HUDEP-2 (cell line): ENCODE results near the gene INPP4B.

Experiments used
- DNase-seq, 76 experiments: peaks; one replicate each; lab custom pipeline; 2025; ENCODE audit not compliant: unreplicated experiment in 76 of 76; lab: John Stamatoyannopoulos, UW

Gene INPP4B

DNA sequence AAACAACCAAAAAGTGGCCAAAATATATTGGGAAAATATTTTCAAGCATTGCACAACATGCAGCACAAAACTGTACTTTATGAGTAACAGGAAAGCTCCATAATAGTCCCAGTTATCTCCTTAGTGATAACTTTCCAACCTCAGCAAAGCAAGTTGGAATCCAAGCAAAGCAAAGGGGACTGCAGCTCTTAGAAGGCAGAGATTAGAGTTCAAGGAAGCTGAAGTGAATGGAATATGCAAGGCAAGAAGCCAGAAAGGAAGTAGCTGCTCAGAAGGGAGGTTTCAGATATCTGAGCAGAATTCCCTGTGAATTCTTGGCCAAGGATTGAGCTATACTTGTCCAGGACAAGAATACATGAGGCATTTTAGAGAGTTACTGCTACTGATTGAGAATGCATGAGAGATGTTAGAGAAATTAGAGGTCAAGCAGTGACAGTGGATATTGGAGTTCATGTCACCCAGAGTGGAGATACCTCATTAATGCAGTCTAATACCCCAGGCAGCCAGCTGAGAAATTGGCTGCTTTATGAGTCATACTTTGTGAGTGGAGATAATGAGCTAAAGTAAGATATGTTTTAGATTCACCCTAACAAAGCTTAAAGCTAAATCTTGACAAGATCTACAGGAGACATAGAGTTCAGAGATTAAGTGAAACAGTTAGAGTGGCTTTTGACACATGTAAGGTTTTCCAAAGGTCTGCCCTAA lies 102.8 kb downstream of the INPP4B start:
- no peak for DNase-seq

GRCh38 chr4:142741995-142742394 lies 104.1 kb downstream of the INPP4B start:
- no peak for DNase-seq

DNA sequence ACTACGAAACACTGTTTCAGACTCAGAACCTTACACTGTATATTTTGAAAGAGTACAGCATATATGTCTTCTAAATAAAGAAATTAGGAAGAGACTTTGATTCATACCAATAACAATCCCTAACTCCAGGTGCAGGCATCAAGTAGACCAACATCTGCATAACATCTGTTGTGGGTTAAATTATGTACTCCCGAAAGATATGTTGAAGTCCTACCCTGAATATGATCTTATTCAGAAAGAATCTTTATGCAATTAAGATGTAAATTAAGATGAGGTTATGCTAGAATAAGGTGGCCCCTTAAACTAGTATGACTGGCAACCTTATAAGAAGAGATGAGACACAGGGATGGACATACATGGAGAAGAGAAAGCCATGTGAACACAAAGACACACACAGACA lies 117.9 kb downstream of the INPP4B start:
- DNase-seq: no peak

DNA sequence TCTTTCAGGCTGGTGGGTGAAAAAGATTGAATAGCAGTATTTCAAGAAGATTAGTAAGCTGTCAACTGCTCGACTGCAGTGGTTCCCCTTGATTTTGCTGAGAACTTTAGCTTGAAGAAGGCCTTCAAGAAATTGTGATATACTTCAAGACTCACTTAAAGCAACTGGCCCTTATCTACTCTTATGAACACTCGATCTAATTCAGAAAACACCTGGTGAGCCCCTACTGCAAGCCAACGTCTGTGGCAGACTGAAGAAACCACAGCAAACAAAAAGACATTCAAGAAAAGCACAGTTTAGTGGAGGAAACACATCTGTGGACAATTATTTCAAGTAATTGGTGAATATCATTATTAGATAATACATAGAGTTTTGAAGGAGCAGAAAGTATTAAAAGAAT lies 119.0 kb downstream of the INPP4B start:
- no peak for DNase-seq

DNA sequence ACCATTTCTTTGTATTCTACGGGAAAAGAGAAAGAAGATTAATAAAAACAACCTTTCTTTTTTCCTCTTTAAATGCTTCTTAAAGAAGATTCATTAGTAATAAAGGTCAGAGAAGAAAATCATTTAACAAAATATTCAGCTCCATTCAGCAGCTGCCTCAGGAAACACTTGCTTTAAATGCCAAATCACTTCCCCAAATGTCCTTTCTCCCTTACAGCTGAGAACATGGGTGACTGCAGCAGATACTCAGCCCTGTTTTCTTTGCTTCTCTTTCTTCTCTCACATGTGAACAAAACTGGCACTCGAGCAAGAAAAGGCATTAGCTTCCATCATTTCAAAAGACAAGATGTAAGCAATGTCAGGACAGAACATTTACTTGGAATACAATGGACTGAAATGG lies 120.2 kb downstream of the INPP4B start:
- DNase-seq: no peak

GRCh38 chr4:142721187-142721586 lies 124.9 kb downstream of the INPP4B start:
- DNase-seq: no peak

DNA sequence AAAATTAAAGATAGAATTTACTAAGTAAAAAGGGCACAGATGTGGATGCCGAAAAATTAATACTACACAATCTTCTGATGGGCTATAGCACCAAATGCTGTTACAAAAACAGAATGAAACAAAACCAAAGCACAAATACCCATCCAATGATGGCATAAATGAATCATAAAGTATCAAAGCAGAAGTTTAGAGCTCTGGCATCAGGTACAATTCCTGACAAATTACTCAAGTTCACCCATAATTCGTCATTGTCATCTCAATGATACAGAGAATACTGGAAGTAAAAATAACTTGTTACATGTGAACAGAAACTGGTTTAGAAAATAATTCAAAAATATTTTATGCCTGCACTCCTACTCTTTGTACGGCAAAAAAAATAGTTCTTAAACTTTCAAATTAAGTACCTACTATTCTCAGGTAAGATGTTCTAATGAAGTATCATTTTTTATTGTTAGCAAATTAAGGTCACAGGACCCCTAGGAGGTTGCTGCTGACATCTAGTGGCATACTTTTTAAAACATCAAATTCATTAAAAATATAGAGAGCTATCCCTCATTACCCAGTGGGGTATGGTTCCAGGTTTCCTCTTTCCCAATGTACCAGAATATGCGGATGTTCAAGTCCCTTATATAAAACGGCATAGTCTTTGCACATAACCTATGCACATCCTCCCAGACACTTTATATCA lies 126.1 kb downstream of the INPP4B start:
- no peak for DNase-seq

DNA sequence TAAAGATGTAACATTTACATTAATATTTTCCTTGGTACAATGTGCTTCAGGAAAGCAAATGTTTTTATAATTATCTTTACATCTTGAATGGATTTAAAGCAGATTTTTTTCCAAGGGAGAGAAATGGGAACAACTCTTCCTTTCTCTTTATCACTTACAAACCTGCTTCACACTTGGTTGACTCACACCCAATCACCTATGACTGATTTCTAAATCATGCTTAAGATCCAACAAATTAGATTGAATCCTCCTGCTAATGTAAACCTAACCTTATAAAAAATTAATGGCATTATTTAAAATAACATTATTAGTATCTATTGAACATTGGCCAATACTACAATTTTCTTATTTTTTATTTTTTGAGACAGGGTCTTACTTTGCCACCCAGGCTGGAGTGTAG lies 127.1 kb downstream of the INPP4B start:
- no peak for DNase-seq

DNA sequence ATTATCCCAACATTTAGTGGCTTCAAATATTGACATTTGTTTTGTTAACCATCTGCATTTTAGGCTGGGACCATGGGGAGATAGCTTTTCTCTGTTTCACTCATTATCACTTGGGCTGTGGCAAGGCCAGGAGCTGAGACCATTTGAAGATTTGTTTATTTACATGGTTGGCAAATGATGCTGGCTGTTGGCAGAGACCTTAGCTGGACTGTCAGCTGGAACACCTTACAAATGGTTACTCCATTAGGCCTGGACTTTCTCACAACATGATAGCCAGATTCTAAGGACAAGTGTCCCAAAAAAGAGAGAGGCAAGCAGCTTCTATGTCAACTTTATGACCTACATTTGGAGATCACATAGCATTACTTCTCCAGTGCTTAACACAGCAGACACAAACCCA lies 130.4 kb downstream of the INPP4B start:
- DNase-seq: no peak

GRCh38 chr4:142713282-142714030 lies 132.6 kb downstream of the INPP4B start:
- DNase-seq: no peak

DNA sequence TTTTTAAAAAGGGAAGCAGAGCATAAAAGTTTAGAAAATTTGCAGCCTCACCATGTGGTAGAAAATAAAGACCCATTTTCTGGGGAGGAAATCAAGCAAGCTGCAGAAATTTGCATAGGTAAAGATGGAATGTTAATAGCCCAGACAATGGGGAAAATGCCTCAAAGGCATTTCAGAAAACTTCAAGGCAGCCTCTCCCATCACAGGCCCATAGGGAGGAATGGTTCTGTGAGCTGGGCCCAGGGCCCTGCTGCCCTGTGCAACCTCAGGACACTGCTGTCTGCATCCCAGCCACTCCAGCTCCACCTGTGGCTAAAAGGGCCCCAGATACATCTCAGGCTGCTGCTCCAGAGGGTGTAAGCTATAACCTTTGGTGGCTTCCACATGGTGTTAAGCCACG lies 137.9 kb downstream of the INPP4B start:
- DNase-seq: no peak

GRCh38 chr4:142707401-142707800 lies 138.7 kb downstream of the INPP4B start:
- DNase-seq: no peak

DNA sequence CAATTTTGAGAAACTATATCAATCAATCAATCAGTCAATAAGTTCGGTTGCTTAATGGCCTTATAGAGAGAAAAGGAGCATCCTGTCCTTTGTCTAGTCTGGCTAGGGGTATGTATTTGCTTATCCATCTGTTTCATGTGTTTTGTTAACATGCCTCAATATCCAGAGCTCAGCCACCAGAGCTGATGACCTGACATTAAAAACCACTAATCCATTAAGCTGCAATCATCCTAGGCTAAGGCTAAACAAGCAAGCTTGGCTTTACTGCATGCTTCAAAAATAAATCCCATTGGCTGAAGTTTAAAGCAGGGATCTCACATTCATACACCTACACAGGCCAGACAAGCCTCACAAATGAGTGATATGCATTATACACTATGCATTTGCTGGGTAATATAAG lies 139.7 kb downstream of the INPP4B start:
- no peak for DNase-seq

DNA sequence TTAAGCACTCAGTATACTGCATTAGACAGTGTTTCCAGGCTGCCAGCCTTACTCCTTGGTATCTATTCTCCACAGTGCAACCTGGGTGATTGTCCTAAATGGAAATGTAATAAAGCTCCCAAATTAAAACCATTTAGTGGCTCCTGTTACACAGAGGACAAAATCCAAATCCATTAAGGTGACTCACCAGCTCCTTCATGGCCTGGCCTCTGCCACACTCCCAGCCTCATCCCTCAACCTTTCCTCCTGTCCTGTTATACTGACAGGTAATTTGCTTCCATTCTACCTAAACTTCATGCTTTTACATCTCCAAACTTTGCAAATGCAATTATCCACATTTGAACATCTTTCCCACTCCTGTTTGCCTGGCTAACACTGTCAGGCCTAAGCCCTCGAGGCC lies 140.3 kb downstream of the INPP4B start:
- no peak for DNase-seq

- DNase-seq: no peak
Measured at GRCh38 chr4:142703694-142704309, 142.3 kb downstream of the INPP4B start.

DNA sequence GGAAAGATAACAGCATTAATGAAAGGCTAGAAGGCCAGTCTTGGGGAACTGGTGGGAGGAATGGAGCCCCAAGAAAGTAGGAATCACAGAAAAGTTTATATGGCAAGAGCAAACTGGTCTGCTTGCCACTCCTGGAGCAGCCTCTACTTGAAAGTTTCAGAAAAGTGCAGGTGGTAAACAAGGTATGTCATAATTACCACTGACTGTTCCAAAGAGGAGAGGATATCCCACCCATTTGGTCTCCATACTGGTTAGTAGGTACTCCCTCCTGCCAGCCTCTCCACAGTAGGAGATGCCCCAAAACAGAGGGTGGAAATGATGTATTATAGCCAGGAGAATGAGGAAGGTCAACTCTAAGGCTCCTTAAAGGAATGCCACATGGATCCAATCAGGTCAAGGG lies 145.1 kb downstream of the INPP4B start:
- no peak for DNase-seq

- DNase-seq: no peak
Measured at GRCh38 chr4:142700531-142700930, 145.6 kb downstream of the INPP4B start.

DNA sequence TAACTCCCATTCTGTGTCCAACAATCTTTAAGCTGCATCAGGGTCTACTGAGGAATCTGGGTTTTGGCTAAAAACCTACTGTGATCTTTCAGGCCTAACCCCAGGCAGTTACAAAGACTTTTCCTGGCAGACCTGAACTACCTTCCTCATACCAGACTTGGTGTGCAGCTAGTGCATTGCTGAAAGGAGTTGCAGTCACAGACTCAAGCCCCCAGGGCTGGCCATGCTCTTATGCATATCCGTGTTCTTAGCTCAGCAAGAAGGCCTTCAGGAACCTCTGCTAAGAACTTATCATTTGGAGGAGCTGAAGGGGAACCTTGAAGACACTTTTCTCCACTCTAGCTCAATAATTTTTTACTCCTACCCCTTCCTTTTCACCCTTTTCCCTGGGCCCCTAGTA lies 147.5 kb downstream of the INPP4B start:
- DNase-seq: no peak

DNA sequence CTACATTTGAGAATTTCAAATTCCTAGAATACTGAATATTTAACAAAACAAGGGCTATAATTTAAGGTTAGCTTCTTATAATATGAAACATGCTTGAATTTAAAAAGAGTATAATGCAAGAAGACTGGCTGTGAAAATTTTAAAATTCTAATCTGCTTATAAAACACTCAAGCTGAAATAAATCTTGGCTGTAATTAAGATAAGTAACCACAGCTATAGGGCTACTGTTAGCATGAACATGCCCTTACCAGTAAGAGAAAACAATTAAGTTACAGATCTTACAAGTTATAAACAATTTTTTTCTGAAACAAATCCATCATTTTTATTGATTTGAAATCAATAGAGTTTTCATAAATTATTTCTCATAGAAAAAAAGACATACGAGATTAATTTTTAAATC lies 148.2 kb downstream of the INPP4B start:
- DNase-seq: no peak

DNA sequence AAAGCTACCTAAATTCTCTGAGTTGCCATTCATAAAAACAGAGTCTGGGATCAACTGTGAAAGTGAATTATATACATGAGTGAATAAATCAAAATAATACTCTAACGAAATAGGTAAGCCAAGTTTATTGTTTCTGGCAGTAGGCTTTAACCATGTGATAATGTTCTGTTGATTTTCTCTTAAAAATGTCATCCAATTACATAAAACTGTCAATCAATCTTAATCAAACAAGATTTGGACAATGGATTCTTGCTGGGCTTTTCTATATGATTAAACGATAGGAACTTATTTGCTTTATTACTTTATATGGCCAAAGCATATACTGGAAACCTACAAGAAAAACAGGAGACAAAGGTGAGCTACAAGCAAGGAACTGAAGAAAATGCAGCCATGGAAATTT lies 148.8 kb downstream of the INPP4B start:
- no peak for DNase-seq

GRCh38 chr4:142696334-142697122 lies 149.6 kb downstream of the INPP4B start:
- DNase-seq: no peak
